Parathyroid adenoma (tissue), 2 donors: ENCODE results near the gene PWWP2B.

ENCODE experiments used
- H2AFZ ChIP-seq: fragments of 300-600 bp; sonication (generic); one replicate; pipeline ENCODE4 v1.7.0; 2017; ENCODE audit warnings: antibody characterized with exemption, mild to moderate bottlenecking
- H3K27ac ChIP-seq: fragments of 300-600 bp; sonication (generic); one replicate; pipeline ENCODE4 v1.7.0; 2017
- H3K27me3 ChIP-seq: fragments of 300-600 bp; sonication (generic); one replicate; pipeline ENCODE4 v1.7.0; 2017; ENCODE audit warnings: low read length; ENCODE audit not compliant: control insufficient read depth, insufficient read depth
- H3K36me3 ChIP-seq: fragments of 300-600 bp; sonication (generic); one replicate; pipeline ENCODE4 v1.7.0; 2017; ENCODE audit warnings: low read length; ENCODE audit not compliant: control insufficient read depth, insufficient read depth
- H3K4me1 ChIP-seq: fragments of 300-600 bp; sonication (generic); one replicate; pipeline ENCODE4 v1.7.0; 2017; ENCODE audit warnings: control low read depth
- H3K4me2 ChIP-seq: fragments of 300-600 bp; sonication (generic); one replicate; pipeline ENCODE4 v1.7.0; 2017; ENCODE audit warnings: low read length
- H3K4me3 ChIP-seq: fragments of 300-600 bp; sonication (generic); one replicate; pipeline ENCODE4 v1.7.0; 2017; ENCODE audit warnings: low read depth, low read length
- H3K79me2 ChIP-seq: fragments of 300-600 bp; sonication (generic); one replicate; pipeline ENCODE4 v1.7.0; 2017; ENCODE audit warnings: control low read depth
- H3K9ac ChIP-seq: fragments of 300-600 bp; sonication (generic); one replicate; pipeline ENCODE4 v1.7.0; 2017; ENCODE audit warnings: mild to moderate bottlenecking
- H3K9me3 ChIP-seq: fragments of 300-600 bp; sonication (generic); one replicate; pipeline ENCODE4 v1.7.0; 2017; ENCODE audit warnings: low read length; ENCODE audit not compliant: control insufficient read depth
- TF ChIP-seq, protein P1 (sequence below): fragments of 300-600 bp; sonication (generic); IDR thresholded peaks from one replicate; pipeline ENCODE4 v1.7.0; 2017; ENCODE audit warnings: antibody characterized with exemption, mild to moderate bottlenecking
- donor health status: primary hyperparathyroidism.

PWWP2B gene

DNA sequence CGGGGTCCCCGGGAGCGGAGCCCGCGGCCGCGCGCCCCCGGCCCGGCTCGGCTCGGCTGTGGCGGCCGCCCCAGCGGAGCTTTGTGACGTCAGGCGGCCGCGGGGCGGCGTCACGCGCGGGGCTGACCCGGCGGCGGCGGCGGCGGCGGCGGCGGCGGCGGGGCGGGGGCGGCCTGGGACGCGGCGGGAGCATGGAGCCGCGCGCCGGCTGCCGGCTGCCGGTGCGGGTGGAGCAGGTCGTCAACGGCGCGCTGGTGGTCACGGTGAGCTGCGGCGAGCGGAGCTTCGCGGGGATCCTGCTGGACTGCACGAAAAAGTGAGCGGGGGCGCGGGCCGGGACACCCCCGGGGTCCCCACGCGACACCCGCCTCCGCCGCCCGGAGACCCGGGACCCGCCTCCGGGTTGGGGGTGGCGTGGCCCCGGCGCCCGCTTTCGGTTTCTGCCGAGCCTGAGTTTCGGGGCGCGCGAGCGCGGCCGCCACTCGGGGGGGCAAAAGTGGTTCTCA, at the start of gene PWWP2B:
Gene PWWP2B, plus strand, starts transcription at position 165 of the 506 bp plus-strand sequence. Its CDS starts 27 bp downstream, at position 192.
- H3K4me1 ChIP-seq: peaks cover 35% of the 10 kb centered on the region
- no peaks in the 10 kb centered on the region for H3K9me3 ChIP-seq

DNA sequence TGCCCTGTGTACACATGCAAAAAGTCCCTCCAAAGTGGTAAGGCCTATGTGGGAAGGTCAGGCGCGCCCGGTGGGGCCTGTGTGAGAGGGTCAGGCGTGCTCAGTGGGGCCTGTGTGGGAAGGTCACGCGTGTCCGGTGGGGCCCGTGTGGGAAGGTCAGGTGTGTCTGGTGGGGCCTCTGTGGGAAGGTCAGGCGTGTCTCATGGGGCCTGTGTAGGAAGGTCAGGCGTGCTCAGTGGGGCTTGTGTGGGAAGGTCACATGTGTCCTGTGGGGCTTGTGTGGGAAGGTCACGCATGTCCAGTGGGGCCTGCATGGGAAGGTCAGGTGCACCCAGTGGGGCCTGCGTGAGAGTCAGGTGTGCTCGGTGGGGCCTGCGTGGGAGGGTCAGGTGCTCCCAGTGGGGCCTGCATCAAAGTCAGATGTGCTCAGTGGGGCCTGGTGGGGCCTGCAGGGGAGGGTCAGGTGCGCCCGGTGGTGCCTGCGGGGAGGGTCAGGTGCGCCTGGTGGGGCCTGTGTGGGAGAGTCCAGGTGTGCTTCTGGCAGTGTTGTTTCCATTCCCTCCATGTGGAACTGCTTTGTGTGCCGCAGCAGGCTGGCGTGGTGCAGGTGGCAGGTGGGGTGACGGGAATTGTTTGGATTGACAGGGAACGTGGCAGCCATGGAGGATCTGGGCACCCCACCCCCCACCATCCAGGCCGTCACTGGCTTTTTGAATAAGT, 49.6 kb upstream of the PWWP2B start:
- no peaks in the 10 kb centered on the region for H3K4me1 ChIP-seq
- no peaks in the 10 kb centered on the region for H3K36me3 ChIP-seq
- H3K27ac ChIP-seq: no peak overlapping the region
- H3K27me3 ChIP-seq: no peaks in the 10 kb centered on the region
- no peak overlapping the region for H3K9ac ChIP-seq
- no peak overlapping the region for H3K4me3 ChIP-seq
- H3K4me2 ChIP-seq: no peak overlapping the region
- TF ChIP-seq, protein P1, sequence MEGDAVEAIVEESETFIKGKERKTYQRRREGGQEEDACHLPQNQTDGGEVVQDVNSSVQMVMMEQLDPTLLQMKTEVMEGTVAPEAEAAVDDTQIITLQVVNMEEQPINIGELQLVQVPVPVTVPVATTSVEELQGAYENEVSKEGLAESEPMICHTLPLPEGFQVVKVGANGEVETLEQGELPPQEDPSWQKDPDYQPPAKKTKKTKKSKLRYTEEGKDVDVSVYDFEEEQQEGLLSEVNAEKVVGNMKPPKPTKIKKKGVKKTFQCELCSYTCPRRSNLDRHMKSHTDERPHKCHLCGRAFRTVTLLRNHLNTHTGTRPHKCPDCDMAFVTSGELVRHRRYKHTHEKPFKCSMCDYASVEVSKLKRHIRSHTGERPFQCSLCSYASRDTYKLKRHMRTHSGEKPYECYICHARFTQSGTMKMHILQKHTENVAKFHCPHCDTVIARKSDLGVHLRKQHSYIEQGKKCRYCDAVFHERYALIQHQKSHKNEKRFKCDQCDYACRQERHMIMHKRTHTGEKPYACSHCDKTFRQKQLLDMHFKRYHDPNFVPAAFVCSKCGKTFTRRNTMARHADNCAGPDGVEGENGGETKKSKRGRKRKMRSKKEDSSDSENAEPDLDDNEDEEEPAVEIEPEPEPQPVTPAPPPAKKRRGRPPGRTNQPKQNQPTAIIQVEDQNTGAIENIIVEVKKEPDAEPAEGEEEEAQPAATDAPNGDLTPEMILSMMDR: no peak
- no peak overlapping the region for H2AFZ ChIP-seq
- no peaks in the 10 kb centered on the region for H3K9me3 ChIP-seq
- no peaks in the 10 kb centered on the region for H3K79me2 ChIP-seq

More for the DNA sequence above, at the start of gene PWWP2B:
- Histone ChIP-seq H3K36me3 (no peaks in the 10 kb centered on the region), H3K27ac (peak within 1 kb of the TSS; percentile 94), H2AFZ (peak within 1 kb of the TSS; percentile 87), H3K27me3 (no peaks in the 10 kb centered on the region), H3K9ac (peak within 1 kb of the TSS; percentile 82), H3K4me3 (peak within 1 kb of the TSS; percentile 66), H3K4me2 (peak within 1 kb of the TSS; percentile 96), H3K79me2 (peaks cover 28% of the 10 kb centered on the region)
- TF ChIP-seq, protein P1: no peak

DNA sequence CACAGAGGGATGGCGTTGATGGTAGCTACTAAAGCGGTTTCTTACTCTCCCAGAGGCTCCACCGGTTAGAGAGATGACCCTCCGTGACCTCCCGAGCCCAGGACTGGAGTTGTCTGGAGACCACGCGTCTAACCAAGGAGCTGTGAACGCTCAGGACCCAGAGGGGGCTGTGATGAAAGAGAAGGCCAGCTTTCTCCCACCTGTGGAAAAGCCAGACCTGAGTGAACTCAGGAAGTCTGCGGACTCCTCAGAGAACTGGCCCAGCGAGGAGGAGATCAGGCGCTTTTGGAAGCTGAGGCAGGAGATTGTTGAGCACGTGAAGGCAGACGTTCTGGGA, 49.1 kb upstream of the PWWP2B start:
- Histone ChIP-seq H3K9me3 (no peaks in the 10 kb centered on the region), H3K27ac (no peak overlapping the region), H3K36me3 (no peaks in the 10 kb centered on the region), H3K4me2 (no peak overlapping the region), H3K27me3 (no peaks in the 10 kb centered on the region), H3K4me1 (no peaks in the 10 kb centered on the region), H3K79me2 (peaks cover 1% of the 10 kb centered on the region), H2AFZ (no peak overlapping the region), H3K4me3 (no peak overlapping the region), H3K9ac (no peak overlapping the region)
- TF ChIP-seq, protein P1: no peak

DNA sequence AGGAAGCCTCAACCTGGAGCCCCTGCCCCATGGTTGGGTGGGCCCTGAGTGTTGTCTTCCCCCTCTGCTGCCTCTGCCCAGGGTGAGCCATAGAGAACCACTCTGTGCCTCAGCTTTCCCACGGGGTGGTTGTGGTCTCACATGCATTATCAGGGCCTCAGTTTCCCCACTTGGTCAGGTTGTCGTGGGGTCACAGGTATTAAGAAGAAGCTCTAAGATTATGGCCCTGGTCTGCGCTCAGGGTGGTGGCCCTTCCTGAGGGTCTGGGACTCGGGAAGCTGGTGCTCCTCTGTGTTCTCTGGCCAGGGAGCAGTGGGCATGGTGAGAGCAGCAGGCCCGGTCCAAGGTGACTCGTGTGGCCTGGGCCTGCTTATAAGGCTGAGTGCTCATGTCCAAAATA, 47.2 kb upstream of the PWWP2B start:
- no peaks in the 10 kb centered on the region for H3K9me3 ChIP-seq
- no peaks in the 10 kb centered on the region for H3K4me1 ChIP-seq
- no peak overlapping the region for H3K4me3 ChIP-seq
- H3K9ac ChIP-seq: no peak overlapping the region
- H3K79me2 ChIP-seq: peaks cover 3% of the 10 kb centered on the region
- H3K4me2 ChIP-seq: no peak overlapping the region
- no peaks in the 10 kb centered on the region for H3K27me3 ChIP-seq
- no peak overlapping the region for H3K27ac ChIP-seq
- TF ChIP-seq, protein P1: no peak
- no peaks in the 10 kb centered on the region for H3K36me3 ChIP-seq
- no peak overlapping the region for H2AFZ ChIP-seq

DNA sequence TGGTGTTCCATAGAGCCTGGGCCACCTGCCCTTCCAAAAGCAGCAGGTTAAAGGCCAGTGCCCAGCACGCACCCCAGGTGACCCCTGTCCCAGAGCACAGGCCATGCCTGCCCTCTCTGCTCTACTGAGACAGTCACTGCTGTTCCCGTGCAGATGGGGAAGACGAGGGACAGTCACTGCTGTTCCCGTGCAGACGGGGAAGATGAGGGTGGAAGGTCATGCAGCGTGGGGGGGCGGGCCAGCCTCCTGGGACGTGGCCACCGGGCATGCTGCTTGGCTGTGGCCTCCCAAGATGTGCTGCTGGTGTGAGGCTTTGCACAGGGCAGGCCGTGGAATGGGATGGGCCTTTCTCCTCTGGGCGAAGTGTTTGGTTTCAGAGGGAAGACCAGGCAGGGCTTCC, 46.6 kb upstream of the PWWP2B start:
- Histone ChIP-seq H3K9me3 (no peaks in the 10 kb centered on the region), H3K27ac (no peak overlapping the region), H3K4me2 (no peak overlapping the region), H2AFZ (no peak overlapping the region), H3K27me3 (no peaks in the 10 kb centered on the region), H3K9ac (no peak overlapping the region), H3K4me1 (no peaks in the 10 kb centered on the region), H3K36me3 (no peaks in the 10 kb centered on the region), H3K79me2 (peaks cover 3% of the 10 kb centered on the region), H3K4me3 (no peak overlapping the region)
- TF ChIP-seq, protein P1: no peak
